WTC11 (cell line): ENCODE data around the gene GLRA2. TPM values are rescaled to one million over a fixed set of nuclear protein-coding genes. Genes with fewer than 3 reads are reported as not detected.

Experiments used
- ATAC-seq: fragments of 200-7000 bp; cut with Tn5 transposase; 2 replicates; pipeline ENCODE4 v1.10.0; 2021; ENCODE audit warnings: mild to moderate bottlenecking, moderate library complexity
- CTCF ChIA-PET: fragments of 300-600 bp; sonication (Branson Sonifier 250); formaldehyde crosslinking; loops from one replicate; lab custom pipeline; 2021; ENCODE audit warnings: antibody characterized with exemption; lab: Charles Lee
- POLR2A ChIA-PET: fragments of 350-600 bp; sonication (Branson Sonifier 250); formaldehyde crosslinking; loops from one replicate; lab custom pipeline; 2021; ENCODE audit warnings: antibody characterized with exemption; lab: Charles Lee
- DNase-seq: peaks from one replicate; pipeline ENCODE4 v3.0.0; 2021; ENCODE audit warnings: low spot score
- H3K27ac Mint-ChIP-seq: 2 replicates; pipeline ENCODE4 v1.8.0; 2021; ENCODE audit warnings: mixed read lengths
- H3K27me3 Mint-ChIP-seq: 2 replicates; pipeline ENCODE4 v1.8.0; 2021; ENCODE audit warnings: low read depth, mild to moderate bottlenecking, moderate library complexity, mixed read lengths
- H3K36me3 Mint-ChIP-seq: 2 replicates; pipeline ENCODE4 v1.8.0; 2021; ENCODE audit warnings: mixed read lengths
- H3K4me1 Mint-ChIP-seq: 2 replicates; pipeline ENCODE4 v1.8.0; 2022; ENCODE audit warnings: mixed read lengths
- H3K4me3 Mint-ChIP-seq: 2 replicates; pipeline ENCODE4 v1.8.0; 2021; ENCODE audit warnings: mild to moderate bottlenecking, moderate library complexity, mixed read lengths
- H3K9me3 Mint-ChIP-seq: 2 replicates; pipeline ENCODE4 v1.8.0; 2021; ENCODE audit warnings: mixed read lengths
- ARID4B ChIP-seq: sonication (generic); formaldehyde crosslinking; IDR thresholded peaks from 2 replicates; pipeline ENCODE4 v1.8.0; 2023; ENCODE audit warnings: missing genetic modification reagents, mild to moderate bottlenecking, borderline replicate concordance
- E2F1 ChIP-seq: sonication (generic); formaldehyde crosslinking; IDR thresholded peaks from 2 replicates; pipeline ENCODE4 v1.8.0; 2022; ENCODE audit warnings: mild to moderate bottlenecking, missing genetic modification reagents
- ELF4 ChIP-seq: sonication (generic); formaldehyde crosslinking; IDR thresholded peaks from 2 replicates; pipeline ENCODE4 v1.8.1; 2022; ENCODE audit warnings: low read depth, mild to moderate bottlenecking, moderate library complexity, missing genetic modification reagents
- IRF1 ChIP-seq: sonication (generic); formaldehyde crosslinking; IDR thresholded peaks from 2 replicates; pipeline ENCODE4 v1.8.0; 2023; ENCODE audit warnings: missing genetic modification reagents
- MYBL2 ChIP-seq: sonication (generic); formaldehyde crosslinking; IDR thresholded peaks from 2 replicates; pipeline ENCODE4 v1.8.1; 2023; ENCODE audit warnings: mild to moderate bottlenecking, moderate library complexity, missing genetic modification reagents
- NFYB ChIP-seq: sonication (generic); formaldehyde crosslinking; conservative IDR thresholded peaks from 2 replicates; pipeline ENCODE4 v1.8.0; 2022; ENCODE audit warnings: low read depth, missing genetic modification reagents
- NR3C1 ChIP-seq: sonication (generic); formaldehyde crosslinking; conservative IDR thresholded peaks from 2 replicates; pipeline ENCODE4 v1.8.1; 2023; ENCODE audit warnings: low read depth, mild to moderate bottlenecking, missing genetic modification reagents
- RELA ChIP-seq: sonication (generic); formaldehyde crosslinking; IDR thresholded peaks from 2 replicates; pipeline ENCODE4 v1.8.1; 2022; ENCODE audit warnings: missing genetic modification reagents, mild to moderate bottlenecking, borderline replicate concordance
- STAT6 ChIP-seq: sonication (generic); formaldehyde crosslinking; conservative IDR thresholded peaks from 2 replicates; pipeline ENCODE4 v1.8.1; 2023; ENCODE audit warnings: mild to moderate bottlenecking, low read depth, missing genetic modification reagents, moderate library complexity
- ZBTB21 ChIP-seq: sonication (generic); formaldehyde crosslinking; IDR thresholded peaks from 2 replicates; pipeline ENCODE4 v1.8.1; 2023; ENCODE audit warnings: mild to moderate bottlenecking, missing genetic modification reagents, borderline replicate concordance
- ZNF423 ChIP-seq: fragments of 250-450 bp; sonication (Bioruptor Pico); IDR thresholded peaks from 2 replicates; pipeline ENCODE4 v2.1.2; 2022; ENCODE audit warnings: mild to moderate bottlenecking, moderate library complexity
- ZNF425 ChIP-seq: fragments of 250-450 bp; sonication (Bioruptor Pico); conservative IDR thresholded peaks from 2 replicates; pipeline ENCODE4 v1.9.0; 2021; ENCODE audit warnings: mild to moderate bottlenecking
- ZNF512 ChIP-seq: sonication (generic); formaldehyde crosslinking; IDR thresholded peaks from 2 replicates; pipeline ENCODE4 v1.8.1; 2022; ENCODE audit warnings: missing genetic modification reagents, borderline replicate concordance
- ZNF671 ChIP-seq: fragments of 250-450 bp; sonication (Bioruptor Pico); IDR thresholded peaks from 2 replicates; pipeline ENCODE4 v1.8.0; 2021; ENCODE audit warnings: mild to moderate bottlenecking
- total RNA-seq: library from RNA; stranded (reverse); gene quantifications from 3 replicates; pipeline ENCODE4 v1.2.3, GENCODE V29; 2021

GLRA2 gene
- total RNA-seq, 1 experiment from 2014 or later = not detected

GRCh38 chrX:14505648-14506047 lies 23.7 kb upstream of the GLRA2 start (continued):
- TF ChIP-seq ARID4B (no peak), ELF4 (CRISPR knock-in tag) (no peak), NR3C1 (CRISPR knock-in tag) (no peak), NFYB (no peak), MYBL2 (CRISPR knock-in tag) (no peak), IRF1 (no peak), ZNF671 (no peak), E2F1 (CRISPR knock-in tag) (no peak), ZNF512 (CRISPR knock-in tag) (no peak)

- H3K4me1 Mint-ChIP-seq = no peaks in the 10 kb centered on the region
- no peaks in the 10 kb centered on the region for H3K36me3 Mint-ChIP-seq
- TF ChIP-seq ZNF423 = no peak
- TF ChIP-seq ELF4 (CRISPR knock-in tag) = no peak
- no peak for TF ChIP-seq IRF1
- no peak for TF ChIP-seq ZBTB21
- TF ChIP-seq STAT6 (CRISPR knock-in tag) = no peak
- no peak for TF ChIP-seq RELA (CRISPR knock-in tag)
- TF ChIP-seq ZNF425 (CRISPR knock-in tag) = no peak
- no peaks in the 10 kb centered on the region for H3K27me3 Mint-ChIP-seq
- no peak overlapping the region for H3K4me3 Mint-ChIP-seq
- H3K9me3 Mint-ChIP-seq = no peaks in the 10 kb centered on the region
- DNase-seq = no peak
- POLR2A ChIA-PET = no interaction called here
- H3K27ac Mint-ChIP-seq = no peak overlapping the region
- no peak for ATAC-seq
- CTCF ChIA-PET = no interaction called here
These were observed 22.5 kb upstream of the GLRA2 start for GRCh38 chrX:14506866-14507265.
